IMR-90 (cell line): Measurements from ENCODE around the gene ITPK1.

Experiments used
- CTCF ChIP-seq: conservative IDR thresholded peaks from 2 replicates; pipeline ENCODE4 v1.5.1; 2012; ENCODE audit warnings: mild to moderate bottlenecking, low read depth, low read length, improper control_type of control experiment
- RAD21 ChIP-seq: IDR thresholded peaks from 2 replicates; pipeline ENCODE4 v1.6.1; 2012; ENCODE audit warnings: low read length, improper control_type of control experiment

GRCh38 chr14:93011141-93011529 is 104.6 kb downstream of the ITPK1 start:
- no peak for TF ChIP-seq CTCF
- TF ChIP-seq RAD21: no peak
